ENCODE measurements around the gene IRAK2.

DNA sequence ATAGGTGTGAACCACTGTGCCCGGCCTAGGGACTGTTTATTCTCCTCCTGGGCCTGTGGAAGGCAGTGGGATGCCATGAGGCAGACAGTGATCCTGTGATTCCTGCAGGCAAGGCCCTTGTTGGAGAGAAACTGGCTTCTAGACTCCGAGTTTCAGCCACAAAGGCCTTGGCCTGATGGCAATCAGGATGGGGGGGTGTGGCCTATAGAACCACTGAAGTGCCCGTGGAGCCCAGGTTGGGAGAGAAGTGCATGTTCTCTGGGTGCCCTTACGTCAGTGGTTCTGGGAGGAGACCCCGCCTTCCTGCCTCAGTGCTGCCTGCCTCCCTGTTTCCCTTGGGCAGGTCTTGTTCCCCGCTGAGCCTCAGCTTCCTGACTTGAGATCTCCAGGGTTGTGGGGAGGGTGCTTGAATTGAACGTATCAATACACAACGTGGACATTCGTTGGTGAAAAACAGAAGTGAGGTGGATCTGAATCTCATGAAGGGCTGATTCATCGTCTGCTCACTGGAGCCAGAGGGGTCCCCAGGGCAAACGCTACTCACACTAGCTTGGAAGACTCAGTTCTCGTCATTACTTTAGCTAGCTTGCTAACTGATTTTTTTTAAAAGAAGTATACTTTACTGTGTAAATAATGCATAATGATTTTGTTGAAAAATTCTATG, 31.8 kb downstream of the IRAK2 start:
- TF ChIP-seq, protein P1, sequence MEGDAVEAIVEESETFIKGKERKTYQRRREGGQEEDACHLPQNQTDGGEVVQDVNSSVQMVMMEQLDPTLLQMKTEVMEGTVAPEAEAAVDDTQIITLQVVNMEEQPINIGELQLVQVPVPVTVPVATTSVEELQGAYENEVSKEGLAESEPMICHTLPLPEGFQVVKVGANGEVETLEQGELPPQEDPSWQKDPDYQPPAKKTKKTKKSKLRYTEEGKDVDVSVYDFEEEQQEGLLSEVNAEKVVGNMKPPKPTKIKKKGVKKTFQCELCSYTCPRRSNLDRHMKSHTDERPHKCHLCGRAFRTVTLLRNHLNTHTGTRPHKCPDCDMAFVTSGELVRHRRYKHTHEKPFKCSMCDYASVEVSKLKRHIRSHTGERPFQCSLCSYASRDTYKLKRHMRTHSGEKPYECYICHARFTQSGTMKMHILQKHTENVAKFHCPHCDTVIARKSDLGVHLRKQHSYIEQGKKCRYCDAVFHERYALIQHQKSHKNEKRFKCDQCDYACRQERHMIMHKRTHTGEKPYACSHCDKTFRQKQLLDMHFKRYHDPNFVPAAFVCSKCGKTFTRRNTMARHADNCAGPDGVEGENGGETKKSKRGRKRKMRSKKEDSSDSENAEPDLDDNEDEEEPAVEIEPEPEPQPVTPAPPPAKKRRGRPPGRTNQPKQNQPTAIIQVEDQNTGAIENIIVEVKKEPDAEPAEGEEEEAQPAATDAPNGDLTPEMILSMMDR (IDR thresholded peaks at IDR 0.05): no peak
- TF ChIP-seq POLR2AphosphoS5 (IDR thresholded peaks at IDR 0.05) (no peak), POLR2A (IDR thresholded peaks at IDR 0.05) (no peak)
